Measurements from ENCODE around the gene ERCC6.

GRCh38 chr10:49488056-49488717 is 50.7 kb downstream of the ERCC6 start:
- TF ChIP-seq, protein P1, sequence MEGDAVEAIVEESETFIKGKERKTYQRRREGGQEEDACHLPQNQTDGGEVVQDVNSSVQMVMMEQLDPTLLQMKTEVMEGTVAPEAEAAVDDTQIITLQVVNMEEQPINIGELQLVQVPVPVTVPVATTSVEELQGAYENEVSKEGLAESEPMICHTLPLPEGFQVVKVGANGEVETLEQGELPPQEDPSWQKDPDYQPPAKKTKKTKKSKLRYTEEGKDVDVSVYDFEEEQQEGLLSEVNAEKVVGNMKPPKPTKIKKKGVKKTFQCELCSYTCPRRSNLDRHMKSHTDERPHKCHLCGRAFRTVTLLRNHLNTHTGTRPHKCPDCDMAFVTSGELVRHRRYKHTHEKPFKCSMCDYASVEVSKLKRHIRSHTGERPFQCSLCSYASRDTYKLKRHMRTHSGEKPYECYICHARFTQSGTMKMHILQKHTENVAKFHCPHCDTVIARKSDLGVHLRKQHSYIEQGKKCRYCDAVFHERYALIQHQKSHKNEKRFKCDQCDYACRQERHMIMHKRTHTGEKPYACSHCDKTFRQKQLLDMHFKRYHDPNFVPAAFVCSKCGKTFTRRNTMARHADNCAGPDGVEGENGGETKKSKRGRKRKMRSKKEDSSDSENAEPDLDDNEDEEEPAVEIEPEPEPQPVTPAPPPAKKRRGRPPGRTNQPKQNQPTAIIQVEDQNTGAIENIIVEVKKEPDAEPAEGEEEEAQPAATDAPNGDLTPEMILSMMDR (IDR thresholded peaks at IDR 0.05): no peak
- no peak for TF ChIP-seq EZH2 (IDR thresholded peaks at IDR 0.05; ENCODE audit: borderline replicate concordance, insufficient read depth, low read depth, low read length, poor library complexity, severe bottlenecking)
